H1 (cell line): ENCODE data around the gene C3orf62. TPM values are rescaled to one million over a fixed set of nuclear protein-coding genes. Genes with fewer than 3 reads are reported as not detected.

Experiments
- CTCF ChIA-PET: fragments of 300-600 bp; sonication (Branson Sonifier 250); formaldehyde crosslinking; loops from one replicate; lab custom pipeline; 2021; ENCODE audit not compliant: partially characterized antibody; lab: Charles Lee
- POLR2A ChIA-PET: fragments of 300-600 bp; sonication (Branson Sonifier 250); formaldehyde crosslinking; loops from one replicate; lab custom pipeline; 2021; ENCODE audit warnings: inconsistent platforms; ENCODE audit not compliant: partially characterized antibody; lab: Charles Lee
- DNase-seq, 2 experiments: peaks; one replicate each; pipeline versions ENCODE4 v3.0.0 to v3.0.0-alpha.2; 2010 to 2022; ENCODE audit warnings: low spot score in 2 of 2, low read depth in 1 of 2, mixed read lengths in 1 of 2
- FAIRE-seq: peaks from 2 replicates; lab custom pipeline; 2011; peaks lifted over from hg19 to GRCh38; lab: Jason Lieb, UNC
- H2AFZ ChIP-seq: 2 replicates; pipeline ENCODE4 v1.8.1; 2012; ENCODE audit warnings: low read length, inconsistent platforms
- H2AK5ac ChIP-seq: 2 replicates; pipeline ENCODE4 v1.6.1; 2013; ENCODE audit warnings: low read depth, low read length
- H2BK120ac ChIP-seq: replicated peaks from 2 replicates; pipeline ENCODE3; 2013; ENCODE audit warnings: low read depth, low read length, inconsistent platforms
- H2BK12ac ChIP-seq: 2 replicates; pipeline ENCODE4 v1.6.1; 2013; ENCODE audit warnings: low read depth, low read length
- H2BK15ac ChIP-seq: 2 replicates; pipeline ENCODE4 v1.6.1; 2013; ENCODE audit warnings: low read length
- H2BK20ac ChIP-seq: 2 replicates; pipeline ENCODE4 v1.6.1; 2013; ENCODE audit warnings: low read length
- H2BK5ac ChIP-seq: 2 replicates; pipeline ENCODE4 v1.6.1; 2013; ENCODE audit warnings: low read depth, low read length
- H3K14ac ChIP-seq: 2 replicates; pipeline ENCODE4 v1.6.1; 2013; ENCODE audit warnings: inconsistent platforms; ENCODE audit not compliant: insufficient read length
- H3K18ac ChIP-seq: 2 replicates; pipeline ENCODE4 v1.6.1; 2013; ENCODE audit warnings: low read length; ENCODE audit errors: extremely low read depth
- H3K23ac ChIP-seq: 2 replicates; pipeline ENCODE4 v1.6.1; 2013; ENCODE audit warnings: inconsistent platforms; ENCODE audit not compliant: insufficient read length
- H3K23me2 ChIP-seq: 2 replicates; pipeline ENCODE4 v1.6.1; 2013; ENCODE audit warnings: low read depth, low read length
- H3K27ac ChIP-seq: 2 replicates; pipeline ENCODE4 v1.6.1; 2011; ENCODE audit warnings: low read depth, low read length, inconsistent platforms
- H3K27me3 ChIP-seq, 4 experiments: replicated peaks in 1 of 4; 1 replicate in 1 of 4; 2 replicates in 3 of 4; pipeline versions ENCODE4 v1.6.1 to v1.8.1; 2011 to 2013; ENCODE audit warnings: low read length in 3 of 4, mild to moderate bottlenecking in 3 of 4, inconsistent platforms in 2 of 4, mixed read lengths in 2 of 4, moderate library complexity in 1 of 4; ENCODE audit not compliant: control insufficient read depth in 3 of 4, insufficient read depth in 3 of 4; ENCODE audit errors: extremely low read depth in 1 of 4
- H3K36me3 ChIP-seq, 4 experiments: 2 replicates each; pipeline versions ENCODE4 v1.6.1 to v1.8.1; 2011 to 2013; ENCODE audit warnings: mild to moderate bottlenecking in 4 of 4, low read length in 3 of 4, moderate library complexity in 2 of 4, control low read depth in 1 of 4, inconsistent platforms in 1 of 4; ENCODE audit not compliant: insufficient read depth in 4 of 4, control insufficient read depth in 2 of 4
- H3K4ac ChIP-seq: replicated peaks from 2 replicates; pipeline ENCODE3; 2013; ENCODE audit warnings: low read length, low read depth, mixed read lengths, inconsistent platforms; ENCODE audit not compliant: insufficient read length
- H3K4me1 ChIP-seq, 4 experiments: replicated peaks in 1 of 4; 1 replicate in 1 of 4; 2 replicates in 3 of 4; pipeline versions ENCODE4 v1.6.1 to v1.8.1; 2011 to 2013; ENCODE audit warnings: low read length in 3 of 4, inconsistent platforms in 2 of 4, mixed read lengths in 1 of 4; ENCODE audit not compliant: insufficient read depth in 4 of 4, control insufficient read depth in 3 of 4
- H3K4me2 ChIP-seq, 2 experiments: 2 replicates each; pipeline versions ENCODE4 v1.6.1 to v1.8.1; 2011 to 2013; ENCODE audit warnings: low read depth in 2 of 2, low read length in 2 of 2, control low read depth in 1 of 2, inconsistent platforms in 1 of 2, mild to moderate bottlenecking in 1 of 2; ENCODE audit not compliant: insufficient read depth in 1 of 2
- H3K4me3 ChIP-seq, 4 experiments: fragments of 200-600, 300-600 bp in 1 of 4; sonication (generic), shearing (Covaris generic), sonication (Bioruptor Twin) in 1 of 4; 2 replicates each; pipeline versions ENCODE4 v1.5.1 to v1.8.1; 2011 to 2016; ENCODE audit warnings: low read length in 4 of 4, low read depth in 3 of 4, control low read depth in 2 of 4, inconsistent platforms in 2 of 4, mild to moderate bottlenecking in 2 of 4, mixed read lengths in 1 of 4, moderate library complexity in 1 of 4; ENCODE audit not compliant: insufficient read depth in 2 of 4; ENCODE audit errors: extremely low read depth in 1 of 4
- H3K56ac ChIP-seq: replicated peaks from 2 replicates; pipeline ENCODE3; 2013; ENCODE audit warnings: low read depth, mild to moderate bottlenecking, mixed read lengths, low read length, inconsistent platforms; ENCODE audit not compliant: insufficient read length
- H3K79me1 ChIP-seq: 2 replicates; pipeline ENCODE4 v1.6.1; 2013; ENCODE audit warnings: low read depth, low read length, control low read depth
- H3K79me2 ChIP-seq, 2 experiments: 2 replicates each; pipeline versions ENCODE4 v1.6.1 to v1.8.1; 2012 to 2013; ENCODE audit warnings: low read length in 2 of 2, mild to moderate bottlenecking in 2 of 2, inconsistent platforms in 1 of 2; ENCODE audit not compliant: insufficient read depth in 2 of 2, control insufficient read depth in 1 of 2
- H3K9ac ChIP-seq, 4 experiments: replicated peaks in 1 of 4; 1 replicate in 1 of 4; 2 replicates in 3 of 4; pipeline versions ENCODE4 v1.6.1 to v1.8.1; 2011 to 2013; ENCODE audit warnings: low read depth in 3 of 4, low read length in 3 of 4, control low read depth in 2 of 4, mild to moderate bottlenecking in 2 of 4, moderate library complexity in 2 of 4, inconsistent platforms in 1 of 4; ENCODE audit errors: extremely low read depth in 1 of 4
- H3K9me3 ChIP-seq, 2 experiments: 2 replicates each; pipeline versions ENCODE4 v1.6.1 to v1.8.1; 2012 to 2013; ENCODE audit warnings: mild to moderate bottlenecking in 2 of 2, moderate library complexity in 2 of 2, control low read depth in 1 of 2, inconsistent platforms in 1 of 2, low read depth in 1 of 2, low read length in 1 of 2, mixed read lengths in 1 of 2; ENCODE audit not compliant: insufficient read depth in 2 of 2
- H4K20me1 ChIP-seq, 2 experiments: replicated peaks in 1 of 2; 2 replicates each; pipeline versions ENCODE3 to v1.8.1; 2011 to 2013; ENCODE audit warnings: inconsistent platforms in 2 of 2, low read length in 2 of 2, mild to moderate bottlenecking in 1 of 2; ENCODE audit not compliant: insufficient read depth in 2 of 2, control insufficient read depth in 1 of 2
- H4K5ac ChIP-seq: 2 replicates; pipeline ENCODE4 v1.6.1; 2013; ENCODE audit warnings: low read length, low read depth, mixed read lengths, inconsistent platforms; ENCODE audit not compliant: insufficient read length
- H4K8ac ChIP-seq: 2 replicates; pipeline ENCODE4 v1.8.0; 2013; ENCODE audit warnings: mild to moderate bottlenecking, moderate library complexity, low read length, inconsistent platforms; ENCODE audit not compliant: insufficient read depth; ENCODE audit errors: extremely low read depth
- H4K91ac ChIP-seq: replicated peaks from 2 replicates; pipeline ENCODE3; 2013; ENCODE audit warnings: low read length, mixed read lengths, inconsistent platforms; ENCODE audit not compliant: insufficient read length
- BRCA1 ChIP-seq: IDR thresholded peaks from 2 replicates; pipeline ENCODE4 v1.6.1; 2012; ENCODE audit warnings: low read depth, low read length, improper control_type of control experiment
- CTCF ChIP-seq, 3 experiments: IDR thresholded peaks; 1 replicate in 2 of 3; 2 replicates in 1 of 3; pipeline versions ENCODE4 v1.5.1 to v1.6.1; 2011; ENCODE audit warnings: low read length in 3 of 3, mild to moderate bottlenecking in 3 of 3, inconsistent platforms in 2 of 3, low read depth in 1 of 3, moderate library complexity in 1 of 3; ENCODE audit not compliant: insufficient read depth in 1 of 3; ENCODE audit errors: control extremely low read depth in 1 of 3
- POLR2A ChIP-seq, 2 experiments: IDR thresholded peaks; 1 replicate in 1 of 2; 2 replicates in 1 of 2; pipeline ENCODE4 v1.6.1; 2011; ENCODE audit warnings: low read depth in 2 of 2, low read length in 2 of 2, mild to moderate bottlenecking in 2 of 2; ENCODE audit errors: control extremely low read depth in 1 of 2
- POLR2AphosphoS5 ChIP-seq: IDR thresholded peaks from 2 replicates; pipeline ENCODE4 v1.6.1; 2011; ENCODE audit warnings: low read depth, low read length
- SP1 ChIP-seq: IDR thresholded peaks from 2 replicates; pipeline ENCODE4 v1.6.1; 2011; ENCODE audit warnings: low read depth, low read length
- WGBS, 2 experiments: shearing (Covaris generic) in 1 of 2; methylation state at CpG; one replicate each; pipeline versions ENCODE4 v1.1.6 to v1.1.7; 2013 to 2015; ENCODE audit warnings: low lambda C conversion rate in 2 of 2, mixed read lengths in 2 of 2, inconsistent platforms in 1 of 2, low coverage in 1 of 2, missing lambda C conversion rate in 1 of 2; ENCODE audit not compliant: insufficient replicate concordance in 2 of 2, insufficient coverage in 1 of 2, insufficient read length in 1 of 2; ENCODE audit errors: extremely low coverage in 1 of 2, missing lambda C conversion rate in 1 of 2; 5-methylcytosine and 5-hydroxymethylcytosine counted together
- polyA plus RNA-seq, 7 experiments: library from polyadenylated mRNA; depleted of rRNA in 3 of 7; stranded (reverse) in 5 of 7; unstranded in 2 of 7; fragments of >200 nt in 5 of 7; fragments of 200-250 nt in 2 of 7; gene quantifications; 1 replicate in 5 of 7; 2 replicates in 1 of 7; 4 replicates in 1 of 7; pipeline versions ENCODE4 v1.2.1 to v1.2.3, GENCODE V29; 2011 to 2013; ENCODE audit warnings: missing spikeins in 2 of 7, mixed read lengths in 2 of 7
- total RNA-seq: library from RNA; stranded (reverse); fragmentation: NEBNext Ultra II Directional; extraction: Animal tissue kit (Norgen Biotek cat#: 25700); gene quantifications from 2 replicates; pipeline ENCODE4 v1.2.1, GENCODE V29; 2021

C3orf62 gene
- total and polyA plus RNA-seq, 2 of the 8 experiments (the other 6 are each of a cell fraction or from before 2014, with no cell fraction given), result 1.1 to 3.0 TPM

- H2BK15ac ChIP-seq, result no peak overlapping the region
- no peaks in the 10 kb centered on the region for H3K23me2 ChIP-seq
- no peak overlapping the region for H3K4me2 ChIP-seq
- H4K20me1 ChIP-seq, result no peaks in the 10 kb centered on the region
- no peak overlapping the region for H2BK12ac ChIP-seq
- H4K5ac ChIP-seq, result no peak overlapping the region
- no peaks in the 10 kb centered on the region for H3K79me2 ChIP-seq
- H3K23ac ChIP-seq, result no peak overlapping the region
- no peak overlapping the region for H3K4me3 ChIP-seq
- H3K27me3 ChIP-seq, result no peaks in the 10 kb centered on the region
- CTCF ChIA-PET, result interaction anchor here (0.6 kb wide), 1 partner anchor 177 kb away, joined by 3 read pairs; no protein-coding TSS in a partner anchor
- 86% methylated on average over 3 of the region's 3 CpGs; no CpG with 5 or more reads in 1 of the 2 experiments for WGBS, 2 experiments
- no peak overlapping the region for H2BK5ac ChIP-seq
- no peak overlapping the region for H4K91ac ChIP-seq
- no peak overlapping the region for H3K9ac ChIP-seq
- H3K4ac ChIP-seq, result no peak overlapping the region
- no peaks in the 10 kb centered on the region for H3K36me3 ChIP-seq
- H3K18ac ChIP-seq, result no peak overlapping the region
- H2AK5ac ChIP-seq, result no peak overlapping the region
- DNase-seq (no peak), FAIRE-seq (no peak)
- no peaks in the 10 kb centered on the region for H3K9me3 ChIP-seq
- no peak overlapping the region for H3K27ac ChIP-seq
- H2BK20ac ChIP-seq, result no peak overlapping the region
- no peak overlapping the region for H2BK120ac ChIP-seq
- no peaks in the 10 kb centered on the region for H3K79me1 ChIP-seq
- POLR2A ChIA-PET, result no interaction called here
- H3K4me1 ChIP-seq, result no peaks in the 10 kb centered on the region
- no peak overlapping the region for H3K56ac ChIP-seq
- H2AFZ ChIP-seq, result no peak overlapping the region
- H4K8ac ChIP-seq, result no peak overlapping the region
- H3K14ac ChIP-seq, result no peak overlapping the region
- no peak for TF ChIP-seq POLR2AphosphoS5
- TF ChIP-seq SP1, result no peak
- TF ChIP-seq POLR2A (IDR thresholded peaks at IDR 0.05; ENCODE audit: control extremely low read depth in 1 of 2, low read depth in 2 of 2, low read length in 2 of 2), result no peak
- TF ChIP-seq BRCA1, result no peak
- no peak for TF ChIP-seq CTCF (IDR thresholded peaks at IDR 0.05; ENCODE audit: control extremely low read depth in 1 of 3, insufficient read depth in 1 of 3, low read depth in 1 of 3, low read length in 3 of 3)
Observed at GRCh38 chr3:49257187-49257586, 19.8 kb downstream of the C3orf62 start.
